ENCODE measurements around the gene RAB24. TPM values are rescaled to one million over a fixed set of nuclear protein-coding genes. Genes with fewer than 3 reads are reported as not detected.

The RAB24 gene
- total and polyA plus RNA-seq, 2 donors (not counting 1 experiment from before 2014, with no cell fraction given) = 25.9 to 34.2 TPM

DNA sequence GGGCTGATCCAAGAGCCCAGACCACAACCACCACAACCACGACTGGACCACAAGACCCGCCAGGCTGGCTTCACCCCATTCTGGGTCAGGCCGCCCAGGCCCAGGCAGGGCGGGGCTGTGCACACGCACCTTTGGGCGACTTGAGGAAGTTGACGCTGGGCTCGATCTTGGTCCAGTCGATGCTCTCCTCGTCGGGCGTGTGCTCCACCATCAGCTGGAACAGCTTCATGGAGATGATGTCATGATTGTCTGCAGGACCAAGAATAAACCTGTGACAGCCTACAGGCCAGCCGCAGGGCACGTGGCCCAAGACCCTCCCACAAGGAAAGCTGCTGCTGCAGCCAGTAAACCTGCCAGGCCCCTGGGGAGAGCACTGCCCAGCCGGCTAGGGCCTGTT is 30.6 kb upstream of the RAB24 start:
- DNase-seq (ENCODE audit: low read depth in 2 of 2) = no peak
- Histone ChIP-seq H3K4me2 (ENCODE audit: extremely low read depth, insufficient read depth, low read length) (no peak overlapping the region), H3K79me2 (ENCODE audit: control insufficient read depth, insufficient read depth, low read length) (peaks cover 2% of the 10 kb centered on the region), H3K4me1 (ENCODE audit: control insufficient read depth, extremely low read depth, insufficient read depth, low read length) (no peaks in the 10 kb centered on the region), H4K20me1 (ENCODE audit: control insufficient read depth, extremely low read depth, insufficient read depth, low read length) (no peaks in the 10 kb centered on the region), H2AFZ (ENCODE audit: low read length) (no peak overlapping the region), H3K9me3 (ENCODE audit: control insufficient read depth, insufficient read depth, low read depth, low read length) (no peaks in the 10 kb centered on the region), H3K4me3 (replicated peaks in 1 of 4; ENCODE audit: control extremely low read depth in 1 of 4, insufficient read depth in 1 of 4, low read depth in 3 of 4, low read length in 4 of 4) (no peak overlapping the region), H3K9ac (ENCODE audit: insufficient read depth, low read length) (no peak overlapping the region), H3K27me3 (ENCODE audit: control insufficient read depth, insufficient read depth, low read length) (no peaks in the 10 kb centered on the region), H3K36me3 (ENCODE audit: control insufficient read depth, insufficient read depth, low read length) (peaks cover 43% of the 10 kb centered on the region), H3K27ac (ENCODE audit: insufficient read depth, low read length) (no peak overlapping the region)
- TF ChIP-seq, protein P1, sequence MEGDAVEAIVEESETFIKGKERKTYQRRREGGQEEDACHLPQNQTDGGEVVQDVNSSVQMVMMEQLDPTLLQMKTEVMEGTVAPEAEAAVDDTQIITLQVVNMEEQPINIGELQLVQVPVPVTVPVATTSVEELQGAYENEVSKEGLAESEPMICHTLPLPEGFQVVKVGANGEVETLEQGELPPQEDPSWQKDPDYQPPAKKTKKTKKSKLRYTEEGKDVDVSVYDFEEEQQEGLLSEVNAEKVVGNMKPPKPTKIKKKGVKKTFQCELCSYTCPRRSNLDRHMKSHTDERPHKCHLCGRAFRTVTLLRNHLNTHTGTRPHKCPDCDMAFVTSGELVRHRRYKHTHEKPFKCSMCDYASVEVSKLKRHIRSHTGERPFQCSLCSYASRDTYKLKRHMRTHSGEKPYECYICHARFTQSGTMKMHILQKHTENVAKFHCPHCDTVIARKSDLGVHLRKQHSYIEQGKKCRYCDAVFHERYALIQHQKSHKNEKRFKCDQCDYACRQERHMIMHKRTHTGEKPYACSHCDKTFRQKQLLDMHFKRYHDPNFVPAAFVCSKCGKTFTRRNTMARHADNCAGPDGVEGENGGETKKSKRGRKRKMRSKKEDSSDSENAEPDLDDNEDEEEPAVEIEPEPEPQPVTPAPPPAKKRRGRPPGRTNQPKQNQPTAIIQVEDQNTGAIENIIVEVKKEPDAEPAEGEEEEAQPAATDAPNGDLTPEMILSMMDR (conservative IDR thresholded peaks at IDR 0.05 in 1 of 2, IDR thresholded peaks at IDR 0.05 in 1 of 2; ENCODE audit: low read depth in 1 of 2, low read length in 2 of 2) = no peak
- no peak for TF ChIP-seq EZH2 (IDR thresholded peaks at IDR 0.05; ENCODE audit: low read length, missing control alignments)

DNA sequence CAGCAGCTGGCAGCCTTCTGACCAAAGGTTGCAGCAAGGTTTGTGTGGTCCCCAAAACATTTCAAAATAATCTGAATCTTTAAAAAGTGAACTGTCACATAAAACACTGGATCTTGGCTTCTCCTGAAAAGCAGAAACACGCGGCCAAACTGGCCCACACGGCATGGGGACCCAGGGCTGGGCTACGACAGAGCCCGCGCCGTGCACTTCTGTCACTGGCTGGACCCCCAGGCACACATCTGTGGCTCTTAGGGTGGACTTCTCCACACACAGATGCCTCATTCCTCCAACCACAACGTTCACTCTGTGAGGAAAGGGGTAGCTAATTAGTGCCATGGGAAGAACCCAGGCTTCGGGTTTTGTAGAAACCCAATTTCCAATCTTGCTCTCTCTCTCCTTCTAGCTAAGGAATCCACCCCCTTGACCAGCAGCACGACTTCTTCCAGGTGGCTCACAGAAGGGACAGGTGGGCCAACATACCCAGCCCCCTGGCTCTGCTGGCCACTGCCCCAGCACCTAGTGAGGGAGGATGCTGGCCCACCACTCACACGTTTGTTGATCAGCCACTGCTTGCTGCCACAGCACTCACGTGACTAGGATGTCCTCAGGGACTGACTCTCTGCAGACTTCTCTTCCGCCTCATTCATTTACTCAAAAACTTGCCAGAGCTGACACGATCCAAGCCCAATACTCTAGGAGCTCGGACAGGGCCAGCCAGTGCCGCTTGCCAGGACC is 30.1 kb upstream of the RAB24 start:
- no peak overlapping the region for H3K4me3 ChIP-seq (replicated peaks in 1 of 4; ENCODE audit: control extremely low read depth in 1 of 4, insufficient read depth in 1 of 4, low read depth in 3 of 4, low read length in 4 of 4)
- peaks cover 42% of the 10 kb centered on the region for H3K36me3 ChIP-seq (ENCODE audit: control insufficient read depth, insufficient read depth, low read length)
- no peak overlapping the region for H3K4me2 ChIP-seq (ENCODE audit: extremely low read depth, insufficient read depth, low read length)
- H3K9ac ChIP-seq (ENCODE audit: insufficient read depth, low read length) = no peak overlapping the region
- H4K20me1 ChIP-seq (ENCODE audit: control insufficient read depth, extremely low read depth, insufficient read depth, low read length) = no peaks in the 10 kb centered on the region
- H3K27me3 ChIP-seq (ENCODE audit: control insufficient read depth, insufficient read depth, low read length) = no peaks in the 10 kb centered on the region
- H3K9me3 ChIP-seq (ENCODE audit: control insufficient read depth, insufficient read depth, low read depth, low read length) = no peaks in the 10 kb centered on the region
- no peaks in the 10 kb centered on the region for H3K79me2 ChIP-seq (ENCODE audit: control insufficient read depth, insufficient read depth, low read length)
- H2AFZ ChIP-seq (ENCODE audit: low read length) = no peak overlapping the region
- no peak for DNase-seq (ENCODE audit: low read depth in 2 of 2)
- no peak for TF ChIP-seq EZH2 (IDR thresholded peaks at IDR 0.05; ENCODE audit: low read length, missing control alignments)
- TF ChIP-seq, protein P1 (conservative IDR thresholded peaks at IDR 0.05 in 1 of 2, IDR thresholded peaks at IDR 0.05 in 1 of 2; ENCODE audit: low read depth in 1 of 2, low read length in 2 of 2) = no peak
- no peaks in the 10 kb centered on the region for H3K4me1 ChIP-seq (ENCODE audit: control insufficient read depth, extremely low read depth, insufficient read depth, low read length)
- H3K27ac ChIP-seq (ENCODE audit: insufficient read depth, low read length) = no peak overlapping the region

DNA sequence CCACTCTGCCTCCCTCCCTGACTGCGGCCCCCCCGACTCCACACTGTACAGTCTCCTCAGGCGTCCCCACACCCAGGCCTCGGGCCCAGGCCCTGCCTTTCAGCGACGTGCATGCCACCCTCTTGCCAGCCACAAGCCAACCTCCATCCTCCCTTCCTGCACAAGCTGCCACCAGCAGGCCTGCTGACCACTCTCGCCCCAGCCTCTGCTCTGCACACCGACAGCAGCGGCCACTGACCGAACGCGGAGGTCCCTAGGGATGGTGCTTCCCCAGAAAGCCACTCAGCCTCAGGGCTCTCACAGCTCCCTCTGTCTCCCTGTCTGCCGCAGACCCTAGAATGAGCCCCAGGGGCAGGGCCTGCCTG is 29.4 kb upstream of the RAB24 start:
- Histone ChIP-seq H3K79me2 (ENCODE audit: control insufficient read depth, insufficient read depth, low read length) (no peaks in the 10 kb centered on the region), H3K27ac (ENCODE audit: insufficient read depth, low read length) (no peak overlapping the region), H3K36me3 (ENCODE audit: control insufficient read depth, insufficient read depth, low read length) (peaks cover 40% of the 10 kb centered on the region), H3K4me2 (ENCODE audit: extremely low read depth, insufficient read depth, low read length) (no peak overlapping the region), H3K27me3 (ENCODE audit: control insufficient read depth, insufficient read depth, low read length) (no peaks in the 10 kb centered on the region), H3K9ac (ENCODE audit: insufficient read depth, low read length) (no peak overlapping the region), H3K9me3 (ENCODE audit: control insufficient read depth, insufficient read depth, low read depth, low read length) (no peaks in the 10 kb centered on the region), H3K4me3 (replicated peaks in 1 of 4; ENCODE audit: control extremely low read depth in 1 of 4, insufficient read depth in 1 of 4, low read depth in 3 of 4, low read length in 4 of 4) (no peak overlapping the region), H3K4me1 (ENCODE audit: control insufficient read depth, extremely low read depth, insufficient read depth, low read length) (peaks cover 2% of the 10 kb centered on the region), H2AFZ (ENCODE audit: low read length) (no peak overlapping the region), H4K20me1 (ENCODE audit: control insufficient read depth, extremely low read depth, insufficient read depth, low read length) (no peaks in the 10 kb centered on the region)
- no peak for DNase-seq (ENCODE audit: low read depth in 2 of 2)
- no peak for TF ChIP-seq EZH2 (IDR thresholded peaks at IDR 0.05; ENCODE audit: low read length, missing control alignments)
- TF ChIP-seq, protein P1 (conservative IDR thresholded peaks at IDR 0.05 in 1 of 2, IDR thresholded peaks at IDR 0.05 in 1 of 2; ENCODE audit: low read depth in 1 of 2, low read length in 2 of 2) = no peak
